NCI-H1092 treated with DMSO at 0.1 percent for 48 hours (cell line): Measurements from ENCODE around the gene B4GALT5.

Experiments used
- DNase-seq: peaks from one replicate; lab custom pipeline; 2025; lab: John Stamatoyannopoulos, UW

The B4GALT5 gene

DNA sequence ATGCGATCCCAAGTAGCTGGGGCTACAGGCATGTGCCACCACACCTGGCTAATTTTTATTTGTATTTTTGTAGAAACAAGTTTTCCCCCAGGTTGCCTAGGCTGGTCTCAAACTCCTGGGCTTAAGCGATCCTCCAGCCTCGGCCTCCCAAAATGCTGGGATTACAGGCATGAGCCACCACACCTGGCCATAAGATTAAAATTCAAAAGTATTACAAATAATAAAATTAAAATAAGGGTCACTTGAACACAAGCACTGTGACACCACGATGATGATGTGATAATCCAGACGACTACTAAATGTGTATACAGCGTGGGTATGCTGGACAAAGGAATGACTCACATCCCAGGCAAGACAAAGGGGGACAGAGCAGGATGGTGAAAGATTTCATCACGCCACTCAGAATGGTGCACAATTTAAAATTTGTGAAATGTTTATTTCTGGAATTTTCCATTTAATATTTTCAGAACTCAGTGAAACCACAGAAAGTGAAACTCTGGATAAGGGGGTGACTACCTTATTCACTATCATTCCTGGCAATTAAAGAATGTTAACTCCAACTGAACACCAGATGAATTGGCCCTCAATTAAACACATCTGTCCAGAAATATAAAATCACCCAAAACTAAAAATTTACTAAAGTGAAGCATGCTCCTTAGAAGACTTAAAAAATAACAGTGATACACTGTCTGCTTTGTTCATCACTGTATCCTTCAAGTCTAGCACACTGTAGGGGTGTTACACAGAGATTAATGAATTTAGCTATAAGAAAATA, 13.1 kb downstream of the B4GALT5 start:
- no peak for DNase-seq

DNA sequence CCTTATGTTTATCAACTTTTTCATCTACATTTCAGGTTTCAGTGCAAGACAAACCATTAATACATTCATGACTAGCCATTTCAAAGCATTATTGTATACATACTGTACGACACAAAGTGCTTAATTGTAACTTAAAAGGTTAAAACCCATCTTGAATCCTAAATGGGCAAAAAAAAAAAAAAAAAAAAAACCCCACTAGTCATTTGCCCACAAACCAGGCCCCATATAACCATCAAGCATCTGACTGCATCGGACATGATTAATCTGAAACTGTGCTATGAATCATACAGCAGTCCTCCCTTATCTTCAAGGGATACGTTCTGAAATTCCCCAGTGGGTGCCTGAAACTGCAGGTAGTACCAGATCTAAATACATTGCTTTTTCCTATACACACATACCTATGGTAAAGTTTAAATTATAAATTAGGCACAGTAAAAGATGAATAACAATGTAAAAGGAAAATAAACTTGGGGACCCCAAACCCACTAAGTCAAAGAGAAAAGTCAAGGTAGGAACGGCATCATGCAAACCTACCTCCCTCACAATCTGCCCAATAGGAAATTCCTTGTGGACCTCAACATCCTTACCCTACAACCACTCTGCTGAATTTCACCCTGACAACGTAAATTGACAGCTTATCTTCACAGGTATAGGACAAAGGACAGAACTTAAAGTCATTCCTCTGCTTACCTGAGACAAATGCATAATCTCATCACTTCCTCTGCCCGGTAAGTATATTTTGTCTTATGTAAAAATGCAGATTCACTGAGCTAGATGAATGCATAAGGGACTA, 14.3 kb downstream of the B4GALT5 start:
- no peak for DNase-seq

DNA sequence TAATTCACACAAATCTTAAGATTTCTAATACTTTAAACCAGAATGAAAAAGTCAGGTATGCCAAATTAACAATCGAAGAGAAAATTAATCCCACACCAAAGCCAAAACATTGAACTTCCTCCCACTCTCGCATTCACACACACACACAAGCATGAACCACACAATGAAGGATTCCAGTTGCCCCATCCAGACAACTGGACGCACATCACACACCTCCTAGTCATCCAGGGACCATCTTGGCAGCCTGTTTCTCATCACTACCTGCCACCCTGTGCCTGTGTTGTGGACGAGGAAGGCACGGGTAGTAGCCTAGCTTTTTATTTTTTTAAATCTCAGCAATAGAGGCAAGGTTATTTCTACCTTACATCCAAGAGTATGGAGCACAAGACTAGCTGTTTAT, 15.2 kb downstream of the B4GALT5 start:
- DNase-seq, result no peak

DNA sequence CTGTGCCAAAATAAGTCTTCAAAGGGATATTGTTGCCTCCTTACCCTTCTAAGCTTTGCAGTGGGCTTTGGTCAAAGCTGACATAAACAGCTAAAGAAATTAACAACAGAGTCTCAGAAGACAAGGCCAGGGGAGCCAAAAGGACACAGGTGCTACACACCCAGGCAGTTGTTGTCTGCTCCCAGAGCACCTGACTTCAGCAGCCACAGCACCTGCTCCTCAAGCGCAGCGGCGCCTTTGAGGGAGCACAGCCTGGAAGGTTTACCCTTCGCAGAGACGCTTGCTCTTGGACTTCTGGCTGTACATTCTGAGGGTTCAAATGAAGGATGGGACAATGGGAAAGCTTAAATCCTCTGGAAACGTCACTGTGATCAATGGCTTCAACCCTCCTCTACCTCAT, 16.6 kb downstream of the B4GALT5 start:
- DNase-seq, result no peak

DNA sequence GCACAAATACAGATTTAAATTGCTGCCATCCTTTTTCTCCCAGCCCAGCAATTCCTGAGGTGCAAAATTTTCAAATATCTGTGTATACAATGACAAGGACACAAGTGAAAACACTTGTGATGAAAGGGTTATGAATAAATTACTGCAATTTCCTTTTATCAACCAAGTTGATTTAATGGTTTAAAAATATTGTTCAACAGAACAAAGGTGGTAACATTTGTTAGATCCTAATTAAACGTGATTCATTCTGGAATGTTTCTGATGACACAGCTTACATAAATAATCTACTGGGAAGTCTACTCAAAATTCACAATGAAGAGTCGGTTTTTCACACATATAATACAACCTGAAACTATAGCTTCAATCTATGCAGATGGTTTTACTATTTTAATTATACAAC, 17.1 kb downstream of the B4GALT5 start:
- no peak for DNase-seq

DNA sequence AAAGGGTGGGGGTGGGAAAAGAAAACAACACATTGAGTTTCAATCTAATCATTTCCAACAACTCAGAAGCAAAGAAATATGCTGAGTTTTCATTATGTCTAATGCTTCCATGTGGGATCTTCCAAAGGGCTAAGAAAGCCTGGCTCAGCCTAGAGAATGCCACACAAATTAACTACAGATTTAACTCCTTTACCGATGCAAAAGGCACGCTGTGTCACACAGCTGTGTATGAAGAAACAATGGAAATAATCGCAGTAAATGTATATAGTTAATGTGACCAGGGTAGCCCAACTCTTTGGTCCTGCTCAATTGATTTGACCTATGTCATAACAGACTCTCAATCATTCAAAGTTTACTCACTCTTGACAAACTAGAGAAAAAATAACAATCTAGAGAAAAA, 17.8 kb downstream of the B4GALT5 start:
- no peak for DNase-seq

DNA sequence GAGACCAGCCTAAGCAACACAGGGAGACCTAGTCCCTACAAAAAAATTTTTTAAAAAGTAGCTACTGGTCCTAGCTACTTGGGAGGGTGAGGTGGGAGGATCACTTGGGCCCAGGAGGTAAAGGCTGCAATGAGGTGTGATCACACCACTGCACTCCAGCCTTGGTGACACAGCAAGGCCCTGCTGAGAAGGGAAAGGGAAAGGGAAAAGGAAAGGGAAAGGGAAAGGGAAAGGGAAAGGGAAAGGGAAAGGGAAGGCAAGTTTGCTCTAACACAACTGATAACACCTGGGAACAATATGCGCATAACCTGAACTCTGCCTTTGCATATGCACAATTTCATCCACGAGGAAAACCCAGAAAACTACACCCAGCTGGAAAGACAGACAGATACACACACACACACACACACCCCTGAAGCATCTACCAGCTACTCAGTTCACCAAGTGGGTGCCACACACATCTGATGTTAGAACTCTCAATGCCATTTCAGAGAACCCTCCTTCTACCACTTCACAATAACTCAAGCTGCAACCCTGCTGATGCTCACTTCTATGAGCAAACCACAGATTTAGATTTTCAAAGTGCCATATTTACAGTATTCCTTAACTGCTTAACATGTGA, 19.1 kb downstream of the B4GALT5 start:
- DNase-seq, result no peak

DNA sequence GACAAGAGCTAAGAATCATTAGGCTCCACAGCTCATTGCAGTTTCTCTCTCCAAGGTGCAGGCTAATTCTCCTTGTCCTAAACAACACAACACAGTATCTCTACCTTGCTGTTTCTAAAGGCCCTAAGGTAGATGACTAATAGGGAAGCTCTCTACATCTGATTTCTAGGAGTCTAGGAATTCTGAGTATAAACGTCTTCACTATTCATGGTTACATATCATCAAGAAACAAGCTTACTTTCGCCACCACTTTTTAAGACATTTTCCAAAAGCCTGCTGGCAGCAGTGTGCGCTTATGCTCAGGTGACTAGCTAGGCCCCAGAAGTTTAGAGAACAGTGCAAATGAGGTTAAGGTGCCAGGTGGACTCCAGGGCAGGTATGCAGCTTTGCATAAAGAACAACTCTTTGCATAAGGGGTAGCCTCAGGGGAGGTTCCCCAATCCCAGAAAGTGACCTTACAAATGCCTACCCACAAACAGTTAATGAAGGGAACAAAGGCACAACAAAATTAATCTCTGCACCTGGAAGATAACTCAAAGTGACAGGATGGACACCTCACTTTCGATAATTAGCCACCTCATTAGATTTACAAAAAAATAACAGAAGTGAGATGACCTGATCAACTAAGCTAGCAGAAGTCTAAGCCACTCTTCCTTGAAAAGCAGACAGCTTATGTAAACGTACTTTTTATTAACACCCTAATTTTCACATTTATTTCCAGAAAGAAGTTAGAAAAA, 20.1 kb downstream of the B4GALT5 start:
- DNase-seq, result no peak

DNA sequence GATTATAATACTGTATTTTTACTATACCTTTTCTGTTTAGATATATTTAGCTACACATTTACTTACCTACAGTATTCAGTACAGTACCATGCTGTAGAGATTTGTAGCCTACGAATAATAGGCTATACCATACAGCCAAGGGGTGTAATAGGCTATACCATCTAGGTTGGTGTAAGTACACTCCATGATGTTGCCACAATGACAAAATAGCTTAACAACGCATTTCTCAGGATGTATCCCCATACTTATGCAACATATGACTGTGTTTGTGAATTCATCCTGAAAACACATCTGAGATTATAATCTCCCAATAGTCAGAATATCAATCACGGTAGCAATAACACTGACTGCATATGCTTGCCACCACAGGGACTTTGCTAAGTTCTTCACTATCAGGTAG, 20.7 kb downstream of the B4GALT5 start:
- no peak for DNase-seq

DNA sequence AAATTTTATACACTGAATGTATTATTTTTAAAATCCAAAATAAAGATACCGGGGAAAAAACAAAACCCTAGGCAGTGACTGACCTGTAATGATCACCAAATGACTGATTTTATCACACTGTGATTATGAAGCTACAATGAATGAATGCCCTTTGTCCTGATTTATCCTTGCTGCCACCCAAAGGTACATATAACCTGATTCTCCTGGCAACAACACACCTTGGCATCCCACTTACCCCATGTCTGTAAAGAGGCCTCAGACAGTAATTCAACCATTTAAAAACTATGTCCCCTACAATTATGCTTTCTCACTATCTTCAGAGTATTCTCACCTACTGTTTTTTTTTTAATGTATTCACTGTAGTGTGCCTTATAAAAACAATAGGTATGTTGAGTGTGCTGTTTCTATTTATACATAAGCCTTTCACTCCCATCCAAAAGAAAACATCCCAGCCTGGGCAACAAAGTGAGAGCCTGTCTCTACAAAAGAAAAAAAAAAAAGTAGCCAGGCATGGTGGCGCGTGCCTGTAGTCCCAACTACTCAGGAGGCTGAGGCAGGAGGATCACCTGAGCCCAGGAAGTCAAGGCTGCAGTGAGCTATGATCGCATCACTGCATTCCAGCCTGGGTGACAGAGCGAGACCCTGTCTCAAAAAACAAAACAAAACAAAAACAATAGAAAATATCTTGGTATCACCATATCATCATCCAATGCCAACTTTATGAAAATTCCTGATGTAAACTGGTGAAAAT, 21.7 kb downstream of the B4GALT5 start:
- DNase-seq, result no peak

DNA sequence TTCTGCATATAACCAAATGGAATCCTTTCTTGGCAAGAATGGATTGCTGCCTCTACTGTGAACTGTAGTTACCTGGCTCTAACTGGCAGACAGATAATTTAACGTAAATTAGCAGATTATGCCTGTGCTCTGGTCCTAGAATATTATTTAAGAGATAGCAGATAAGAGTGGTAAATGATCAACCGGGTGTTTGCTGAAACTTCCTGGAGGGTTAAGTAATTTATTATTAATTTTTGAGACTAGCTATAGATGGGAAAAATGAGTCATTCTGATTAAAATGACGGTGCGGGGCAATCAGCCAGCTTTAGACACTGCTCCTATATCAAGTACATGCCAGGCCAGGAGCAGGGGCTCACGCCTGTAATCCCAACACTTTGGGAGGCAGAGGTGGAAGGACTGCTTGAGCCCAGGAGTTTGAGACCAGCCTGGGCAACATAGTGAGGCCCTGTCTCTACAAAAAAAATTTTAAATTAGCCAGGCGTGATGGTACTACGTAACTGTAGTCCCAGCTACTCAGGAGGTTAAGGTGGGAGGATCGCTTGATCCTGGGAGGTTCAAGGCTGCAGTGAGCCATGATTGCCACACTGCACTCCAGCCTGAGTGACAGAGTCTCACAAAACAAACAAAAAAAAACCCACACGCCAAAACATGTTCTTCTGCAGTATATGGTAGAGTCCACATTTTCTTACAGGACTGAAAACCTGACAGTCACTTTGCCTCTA, 22.6 kb downstream of the B4GALT5 start:
- no peak for DNase-seq

DNA sequence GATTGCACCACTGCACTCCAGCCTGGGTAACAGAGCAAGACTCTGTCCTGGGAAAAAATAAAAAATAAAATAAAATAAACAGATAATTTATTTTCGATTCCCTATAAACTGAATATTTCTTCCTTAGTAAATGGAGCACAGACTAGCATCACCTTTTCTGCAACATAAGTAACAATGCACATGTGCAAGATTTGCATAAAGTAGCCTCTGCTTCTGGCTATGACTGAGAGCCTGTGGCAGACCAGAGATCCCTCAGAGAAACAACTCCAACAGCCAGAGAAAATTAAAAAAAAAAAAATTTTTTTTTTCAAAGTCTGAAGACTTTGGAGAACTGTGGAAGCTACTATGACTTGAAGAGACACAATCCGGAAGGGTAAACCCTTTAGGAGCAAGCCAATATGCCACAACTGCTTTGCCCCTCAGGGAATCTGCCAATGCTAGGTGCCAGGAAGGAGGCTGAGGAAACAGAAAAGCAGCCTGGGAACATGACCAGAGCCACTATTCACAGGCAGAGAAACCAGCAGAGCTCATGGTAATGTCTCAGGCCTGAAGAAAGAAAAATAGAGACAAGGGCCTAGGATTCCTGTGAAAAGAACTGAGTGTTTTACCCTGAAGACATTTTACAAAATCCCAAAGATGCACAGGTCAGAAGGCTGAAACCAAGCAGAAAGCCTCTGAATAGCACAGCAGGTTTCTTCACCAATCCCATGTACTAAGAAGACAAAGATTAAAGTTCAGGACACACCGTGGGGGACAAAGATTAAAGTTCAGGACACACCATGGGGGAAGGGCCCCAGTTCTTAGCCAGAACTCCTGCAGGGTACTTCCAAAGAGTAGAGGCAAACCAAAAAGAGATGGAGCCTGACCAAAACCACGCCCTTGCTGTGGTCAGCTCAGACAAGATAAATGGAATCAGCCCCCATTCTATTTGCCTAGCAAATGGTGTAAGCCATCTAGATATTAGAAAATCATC, 25.8 kb downstream of the B4GALT5 start:
- DNase-seq, result no peak

DNA sequence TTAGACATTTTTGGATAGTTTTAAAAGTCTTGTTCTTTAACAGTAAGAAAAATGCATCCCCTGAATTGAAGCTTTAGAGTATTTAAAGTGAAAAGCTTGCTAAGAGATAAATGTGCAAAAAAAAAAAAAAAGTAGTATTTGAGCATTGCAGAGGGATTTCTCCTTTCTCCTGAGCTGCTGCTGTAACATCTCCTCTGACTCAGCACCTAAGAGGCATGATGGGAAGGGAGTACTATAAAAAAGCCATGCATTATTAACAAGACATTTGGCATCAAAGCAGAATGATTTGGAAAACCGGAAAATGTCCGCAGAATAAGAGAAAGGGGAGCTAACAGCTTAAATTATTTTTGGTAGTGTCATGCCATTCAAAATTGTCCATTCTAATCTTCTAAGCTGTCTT, 27.9 kb downstream of the B4GALT5 start:
- no peak for DNase-seq

DNA sequence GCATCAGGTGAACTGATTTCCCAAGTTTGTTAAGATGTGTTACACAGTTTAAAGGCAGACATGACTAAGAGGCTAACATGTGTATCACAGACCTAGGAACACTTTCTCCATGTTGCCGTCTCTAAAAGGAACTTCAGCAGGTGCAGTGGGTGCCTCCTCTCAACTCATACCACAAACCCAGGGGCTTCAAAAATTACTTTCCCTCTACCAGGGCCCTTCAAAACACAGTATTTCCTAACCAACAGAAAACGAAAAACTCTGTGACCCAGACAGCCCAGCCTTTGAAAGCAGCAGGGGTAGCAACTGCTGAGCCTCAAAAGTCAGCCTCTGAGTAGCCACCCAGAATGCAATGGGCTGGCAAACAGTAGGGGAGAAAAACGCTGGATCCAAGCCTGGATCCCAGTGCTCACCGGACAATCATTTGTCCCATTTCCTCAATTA, 28.5 kb downstream of the B4GALT5 start:
- DNase-seq, result no peak

DNA sequence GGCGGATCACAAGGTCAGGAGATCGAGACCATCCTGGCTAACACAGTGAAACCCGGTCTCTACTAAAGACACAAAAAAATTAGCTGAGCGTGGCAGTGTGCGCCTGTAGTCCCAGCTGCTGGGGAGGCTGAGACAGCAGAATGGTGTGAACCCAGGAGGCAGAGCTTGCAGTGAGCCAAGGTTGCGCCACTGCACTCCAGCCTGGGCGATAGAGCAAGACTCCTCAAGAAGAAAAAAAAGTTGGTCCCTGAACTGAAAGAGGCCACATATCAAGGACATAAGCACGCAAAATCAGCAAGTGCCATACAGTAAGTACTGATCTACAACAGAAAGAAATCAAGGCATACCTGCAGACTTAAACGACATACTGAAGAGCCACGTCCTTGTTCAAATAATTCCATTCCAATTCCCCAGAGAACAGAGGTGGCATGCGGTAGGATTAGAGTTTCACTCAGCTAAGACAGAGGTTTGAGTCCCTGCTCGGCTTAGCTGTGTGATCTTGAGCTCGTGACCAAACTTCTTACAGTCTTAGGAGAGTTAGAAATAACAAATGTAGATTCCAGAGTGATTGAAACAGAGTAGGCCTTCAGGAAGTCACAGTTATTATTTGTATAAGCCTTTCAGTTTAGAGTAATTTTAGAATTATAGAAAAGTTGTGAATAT, 29.2 kb downstream of the B4GALT5 start:
- DNase-seq, result no peak

DNA sequence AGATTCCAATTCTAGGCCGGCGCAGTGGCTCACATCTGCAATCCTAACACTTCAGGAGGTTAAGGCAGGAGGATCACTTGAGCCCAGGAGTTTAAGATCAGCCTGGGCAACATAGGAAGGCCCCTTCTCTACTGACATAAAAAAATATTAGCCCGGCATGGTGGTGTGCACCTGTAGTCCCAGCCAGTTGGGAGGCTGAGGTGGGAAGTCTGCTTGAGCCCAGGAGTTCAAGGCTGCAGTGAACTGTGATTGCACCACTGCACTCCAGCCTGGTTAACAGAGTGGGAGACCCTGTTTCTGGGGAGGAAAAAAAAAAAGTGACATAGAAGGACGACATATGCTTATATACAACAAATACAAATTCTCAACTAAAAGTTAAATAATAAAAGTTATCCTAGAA, 30.9 kb downstream of the B4GALT5 start:
- DNase-seq, result no peak

DNA sequence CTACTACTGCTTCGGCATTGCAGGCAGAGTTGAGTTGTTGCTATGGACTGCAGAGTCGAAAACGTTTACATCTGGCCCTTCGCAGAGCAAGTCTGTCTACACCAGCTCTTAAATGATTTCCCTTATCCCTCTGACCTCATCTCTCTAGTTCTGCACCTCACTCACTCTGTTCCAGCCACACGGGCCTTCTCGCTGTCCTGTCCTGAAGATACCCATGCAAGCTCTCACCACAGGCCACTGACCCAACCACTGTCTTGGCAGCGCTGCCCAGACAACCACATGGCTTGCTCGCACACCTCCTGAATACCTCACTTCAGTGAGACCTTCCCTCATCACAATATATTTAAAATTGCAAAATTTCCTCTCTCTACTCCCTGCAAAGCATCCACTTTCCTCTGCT, 31.4 kb downstream of the B4GALT5 start:
- DNase-seq, result no peak

DNA sequence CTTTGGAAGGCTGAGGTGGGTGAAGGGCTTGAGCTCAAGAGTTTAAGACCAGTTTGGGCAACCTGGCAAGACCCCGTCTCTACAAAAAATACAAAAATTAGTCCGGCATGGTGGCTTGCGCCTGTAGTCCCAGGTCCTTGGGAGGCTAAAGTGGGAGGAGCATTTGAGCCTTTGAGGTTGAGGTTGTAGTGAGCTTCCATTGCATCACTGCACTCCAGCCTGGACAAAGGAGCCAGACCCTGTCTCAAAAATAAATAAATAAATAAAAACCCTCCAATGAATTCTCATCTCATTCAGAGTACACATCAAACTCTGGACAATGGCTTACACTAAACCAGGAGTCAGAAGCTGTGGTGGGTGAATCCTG, 31.8 kb downstream of the B4GALT5 start:
- DNase-seq, result no peak

DNA sequence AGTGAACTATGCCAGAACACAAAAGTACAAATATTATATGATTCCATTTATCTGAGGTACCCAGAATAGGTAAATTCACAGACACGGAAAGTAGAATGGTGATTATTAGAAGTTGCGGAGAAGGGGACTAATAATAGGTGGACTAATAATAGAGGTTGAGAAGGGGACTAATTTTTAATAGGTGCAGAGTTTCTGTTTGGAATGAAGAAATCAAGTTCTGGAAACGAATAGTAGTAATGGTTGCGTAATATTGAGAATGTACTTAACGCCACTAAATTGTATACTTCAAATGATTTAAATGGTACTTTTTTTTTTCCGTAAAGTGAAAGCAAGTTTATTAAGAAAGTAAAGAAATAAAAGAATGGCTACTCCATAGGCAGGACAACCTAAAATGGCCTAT, 33.2 kb downstream of the B4GALT5 start:
- no peak for DNase-seq
